GM18909 (cell line): ENCODE measurements around the gene ABRACL.
A peak's percentile ranks its signal among the peaks of the same experiment; 100 is the strongest.
"Not testable (repeated sequence)": the region's sequence is repeated elsewhere in the genome, so short reads cannot be mapped to it uniquely, and the experiment has no call there.

Experiments
- ATAC-seq: cut with Tn5 transposase; IDR thresholded peaks from one replicate; pipeline ENCODE4 v1.9.1; 2021; ENCODE audit warnings: mild to moderate bottlenecking; ENCODE audit not compliant: unreplicated experiment, poor library complexity

Gene ABRACL, protein sequence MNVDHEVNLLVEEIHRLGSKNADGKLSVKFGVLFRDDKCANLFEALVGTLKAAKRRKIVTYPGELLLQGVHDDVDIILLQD

DNA sequence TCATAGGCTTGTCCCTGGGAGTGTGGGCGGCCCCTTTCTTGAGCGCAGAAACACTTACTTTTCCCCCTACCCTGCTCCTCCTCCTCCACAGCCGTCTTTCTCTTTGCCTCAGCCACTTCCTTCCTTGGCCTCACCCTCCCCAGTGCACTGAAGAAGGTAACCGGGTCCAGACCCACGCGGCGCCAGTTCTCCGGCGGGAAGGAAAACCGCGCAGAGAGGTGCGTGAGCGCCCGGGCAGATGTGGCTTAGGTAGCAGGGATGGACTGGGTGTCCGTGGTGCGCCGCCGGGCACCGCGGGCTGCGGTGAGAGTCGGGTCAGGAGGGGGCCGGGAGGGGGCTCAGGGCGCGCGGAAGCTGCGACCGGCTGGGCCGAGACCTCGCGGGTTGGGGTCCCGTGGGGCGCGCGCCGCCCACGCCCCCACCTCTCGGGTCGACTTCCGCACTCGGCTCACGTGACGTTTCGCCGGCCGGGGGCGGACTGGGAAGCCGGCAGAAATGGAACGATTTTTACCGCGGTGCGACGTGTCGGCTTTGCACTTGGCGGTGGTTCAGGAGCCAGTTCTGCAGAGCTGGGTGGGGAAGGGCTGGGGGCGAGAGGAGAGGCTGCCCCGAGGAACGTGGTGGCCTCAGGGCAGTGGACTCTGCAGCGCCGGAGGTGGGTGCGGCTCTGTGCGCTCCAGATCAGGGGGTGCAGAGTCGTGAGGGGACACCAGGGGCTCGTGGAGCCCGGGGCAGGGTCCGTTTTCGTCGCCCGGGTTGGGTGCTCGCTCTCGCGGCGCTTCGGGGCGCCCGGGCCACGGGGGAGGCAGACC lies at the start of gene ABRACL:
Gene ABRACL (plus strand): TSS at position 88 of the 812 bp plus-strand sequence. CDS start 5,416 bp downstream, outside the sequence.
- ATAC-seq: peak; percentile 58

- no peak for ATAC-seq
Observed at GRCh38 chr6:138979365-138979764, 49.2 kb upstream of the ABRACL start.

- ATAC-seq: peak; percentile 62
Observed at GRCh38 chr6:138979813-138980668, 48.5 kb upstream of the ABRACL start.

DNA sequence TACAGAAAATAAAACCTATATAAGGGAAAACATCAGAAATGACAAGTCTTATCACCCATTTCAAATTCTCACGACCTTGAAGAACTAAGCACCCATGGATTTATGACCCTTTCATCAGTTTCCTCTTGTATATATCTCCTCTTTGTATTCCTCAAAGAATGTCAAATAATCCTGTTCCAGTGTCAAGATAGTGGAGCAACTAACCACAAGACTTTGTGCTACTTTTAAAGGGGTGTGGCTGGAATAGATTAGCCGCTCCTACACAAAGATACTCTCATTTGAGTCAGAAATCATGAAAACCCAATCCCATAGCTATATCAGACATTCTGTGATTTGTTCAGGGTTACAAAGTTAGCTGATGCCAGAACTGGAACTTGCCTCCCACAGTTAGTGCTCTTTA lies 47.1 kb upstream of the ABRACL start:
- no peak for ATAC-seq

DNA sequence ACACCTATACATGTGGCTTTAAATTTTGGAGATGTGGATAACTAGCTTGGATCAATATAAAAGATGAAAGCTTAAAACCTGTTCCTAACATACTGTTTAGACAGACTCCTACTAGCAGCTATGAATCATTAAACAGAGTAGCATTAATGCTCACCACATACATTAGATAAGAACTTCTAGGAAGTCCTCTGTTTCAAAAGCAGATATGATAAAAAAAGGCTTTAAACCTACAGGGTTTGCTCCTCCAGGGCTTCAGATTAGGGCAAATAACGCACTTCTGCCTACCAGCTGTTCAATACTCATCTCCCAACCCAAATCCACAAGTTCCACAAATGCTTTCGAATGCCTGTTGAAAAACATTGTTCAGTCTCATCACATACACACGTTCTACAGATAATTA lies 42.0 kb upstream of the ABRACL start:
- ATAC-seq: no peak

- ATAC-seq: no peak
Observed at GRCh38 chr6:138987080-138987642, 41.4 kb upstream of the ABRACL start.

DNA sequence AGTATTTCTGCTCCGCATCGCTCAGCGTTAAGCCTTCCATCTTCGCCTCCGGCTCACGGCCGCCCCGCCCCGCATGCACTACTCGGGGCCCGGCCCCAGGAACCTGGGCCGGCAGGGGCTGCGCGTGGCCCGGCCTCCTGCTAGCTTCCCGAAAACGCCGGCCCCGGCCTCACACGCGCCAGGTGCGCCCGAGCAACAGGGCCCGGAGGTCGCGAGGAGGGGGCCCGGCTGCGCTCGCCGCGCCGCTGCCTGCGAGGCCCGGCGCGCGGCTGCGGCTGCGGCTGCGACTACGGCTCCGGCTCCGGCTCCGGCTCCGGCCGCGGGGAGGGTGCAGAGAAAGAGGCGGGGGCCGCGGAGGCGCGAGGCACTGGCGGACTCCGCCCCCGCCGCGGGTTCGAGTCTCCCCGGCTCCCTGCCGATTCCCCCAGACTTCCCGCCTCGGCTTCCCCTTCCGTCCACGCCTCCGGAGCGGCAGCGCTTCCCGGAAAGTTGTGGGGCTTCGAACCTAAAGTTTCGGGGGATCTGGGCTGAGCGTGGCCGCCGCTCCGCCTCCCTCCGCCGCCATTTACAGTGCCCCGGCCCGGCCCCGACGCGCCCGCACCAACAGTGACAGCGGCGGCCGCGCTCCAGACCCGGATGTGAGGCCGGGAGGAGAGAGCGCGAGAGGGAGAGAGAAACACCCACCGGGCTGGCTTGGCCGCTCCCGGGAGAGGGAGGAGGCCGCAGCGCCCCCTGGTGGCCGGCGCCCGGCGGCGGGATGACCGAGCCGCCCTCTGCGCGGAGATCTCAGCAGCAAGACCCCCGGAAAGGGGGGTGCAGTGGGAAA lies 40.7 kb upstream of the ABRACL start, which contains the start of gene REPS1:
Gene REPS1 (minus strand): TSS at position 611 of the 826 bp plus-strand sequence. CDS start 571 bp downstream, at position 40.
- peak; percentile 90 for ATAC-seq

GRCh38 chr6:138988469-138988834 lies 40.1 kb upstream of the ABRACL start:
- ATAC-seq: peak; percentile 27

DNA sequence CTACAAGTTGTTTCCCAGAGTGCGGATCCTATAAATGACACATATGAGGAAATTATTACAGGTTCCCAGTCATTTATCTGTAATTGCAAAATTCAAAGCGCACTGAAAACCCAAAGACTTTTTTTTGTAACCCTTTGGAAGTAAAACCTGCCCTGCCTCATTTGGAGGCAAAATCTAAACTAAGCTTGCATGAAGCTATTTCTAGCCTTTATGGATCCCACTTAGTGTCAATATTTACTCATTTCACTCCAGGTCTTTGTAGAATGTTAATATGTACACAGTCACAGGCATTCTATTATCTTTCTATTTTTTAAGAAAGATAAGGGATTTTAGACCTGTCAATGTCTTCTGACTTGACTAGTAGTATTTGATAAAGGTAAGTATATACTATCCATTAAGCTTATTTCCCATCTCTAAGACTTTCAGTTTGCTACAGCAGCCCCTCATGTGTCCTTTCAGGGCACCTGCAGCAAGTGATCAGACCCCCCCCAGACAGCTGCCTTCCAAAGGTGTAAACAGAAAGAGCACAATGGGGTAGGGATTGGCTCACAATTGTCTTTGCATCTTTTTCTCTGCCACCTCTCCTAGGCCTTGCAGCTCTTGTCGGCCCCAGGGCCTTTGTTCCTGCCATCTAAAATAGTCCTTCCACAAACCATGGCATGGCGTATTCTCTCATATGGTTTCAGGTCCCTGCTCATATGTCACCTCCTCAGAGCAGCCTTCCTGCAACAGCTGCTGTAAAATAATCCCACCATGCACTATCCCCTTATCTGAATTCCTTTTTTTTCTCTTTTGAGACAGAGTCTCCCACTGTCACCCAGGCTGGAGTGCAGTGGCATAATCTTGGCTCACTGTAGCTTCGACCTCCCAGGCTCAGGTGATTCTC lies 39.2 kb upstream of the ABRACL start:
- no peak for ATAC-seq

GRCh38 chr6:138991206-138991605 lies 37.3 kb upstream of the ABRACL start:
- ATAC-seq: no peak

DNA sequence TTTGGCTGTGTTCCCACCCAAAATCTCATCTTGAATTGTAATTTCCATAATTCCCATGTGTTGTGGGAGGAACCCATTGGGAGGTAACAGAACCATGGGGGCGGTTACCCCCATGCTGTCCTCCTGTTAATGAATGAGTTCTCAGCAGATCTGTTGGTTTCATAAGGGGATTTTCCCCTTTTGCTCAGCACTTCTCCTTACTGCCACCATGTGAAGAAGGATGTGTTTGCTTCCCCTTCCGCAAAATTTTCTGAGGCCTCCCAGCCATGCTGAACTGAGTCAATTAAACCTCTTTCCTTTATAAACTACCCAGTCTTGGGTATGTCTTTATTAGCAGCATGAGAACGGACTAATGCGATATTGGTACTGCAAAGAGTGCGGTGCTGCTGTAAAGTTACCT lies 35.6 kb upstream of the ABRACL start:
- ATAC-seq: not testable (repeated sequence)

GRCh38 chr6:138993410-138993809 lies 35.1 kb upstream of the ABRACL start:
- not testable (repeated sequence) for ATAC-seq

DNA sequence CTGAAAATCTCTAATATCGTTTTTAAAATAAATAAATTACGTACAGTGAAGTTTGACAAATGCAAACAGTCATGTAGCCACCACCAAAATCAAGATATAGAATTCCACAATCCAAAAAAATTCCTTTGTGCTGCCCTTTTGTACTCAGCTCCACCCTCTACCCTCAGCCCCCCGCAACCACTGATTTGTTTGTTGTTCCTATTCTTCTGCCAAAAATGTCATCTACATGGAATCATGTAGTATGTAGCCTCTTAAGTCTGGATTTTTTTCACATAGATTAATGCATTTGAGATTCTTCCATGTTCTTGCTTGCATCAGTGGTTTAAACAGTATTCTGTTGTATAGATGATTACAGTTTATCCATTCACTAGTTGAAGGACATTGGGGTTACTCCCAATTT lies 32.0 kb upstream of the ABRACL start:
- no peak for ATAC-seq

DNA sequence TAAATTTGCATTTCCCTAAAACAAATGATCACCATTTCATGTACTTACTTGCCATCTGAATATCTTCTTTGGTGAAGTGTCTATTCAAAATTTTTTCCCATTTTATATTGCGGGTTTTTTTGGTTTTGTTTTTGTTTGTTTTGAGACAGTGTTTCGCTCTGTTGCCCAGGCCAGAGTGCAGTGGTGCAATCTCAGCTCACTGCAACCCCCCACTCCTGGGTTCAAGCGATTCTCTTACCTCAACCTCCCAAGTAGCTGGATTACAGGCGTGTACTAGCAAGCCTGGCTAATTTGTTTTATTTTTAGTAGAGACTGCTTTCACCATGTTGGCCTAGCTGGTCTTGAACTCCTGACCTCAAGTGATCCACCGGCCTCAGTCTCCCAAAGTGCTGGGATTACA lies 31.4 kb upstream of the ABRACL start:
- ATAC-seq: no peak

- no peak for ATAC-seq
Observed at GRCh38 chr6:138999949-139000725, 28.4 kb upstream of the ABRACL start.

DNA sequence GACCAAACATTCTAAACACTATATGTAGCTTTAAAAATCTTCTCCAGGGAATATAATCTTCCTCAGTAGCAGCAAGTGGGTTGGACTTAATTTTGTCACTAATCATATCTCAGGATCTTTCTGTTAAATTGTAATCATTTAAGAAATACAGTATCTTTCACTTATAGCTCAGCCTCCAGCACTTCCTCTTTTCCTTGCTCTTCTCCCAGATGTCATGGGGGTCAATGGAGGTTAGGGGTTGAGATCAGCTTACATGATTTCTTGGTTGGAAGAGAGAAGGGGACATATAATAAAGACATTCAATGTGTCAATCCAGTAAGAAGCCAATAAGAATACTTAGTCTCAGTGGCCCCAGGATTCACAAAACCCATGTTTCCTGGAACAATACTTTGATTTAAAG lies 24.8 kb upstream of the ABRACL start:
- no peak for ATAC-seq

GRCh38 chr6:139006477-139006876 lies 22.1 kb upstream of the ABRACL start:
- ATAC-seq: no peak

DNA sequence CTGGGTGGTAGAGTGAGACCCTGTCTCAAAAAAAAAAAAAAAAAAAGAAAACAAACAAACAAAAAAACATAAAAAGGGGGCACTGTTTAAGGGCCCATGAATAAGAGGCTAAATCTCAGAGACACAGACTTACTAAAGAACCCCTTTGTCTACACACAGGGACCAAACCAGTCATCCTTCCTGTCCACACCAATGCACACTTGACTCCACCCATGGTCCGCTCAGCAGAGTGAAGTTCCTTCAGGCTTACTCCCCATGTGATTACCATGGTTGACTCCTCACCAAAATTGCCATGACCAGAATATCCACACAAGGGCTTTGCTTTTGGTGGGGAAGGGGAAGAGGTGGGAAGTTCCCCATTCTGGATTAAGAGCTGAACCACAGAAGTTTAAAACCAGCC lies 21.1 kb upstream of the ABRACL start:
- ATAC-seq: no peak
